Hepatocyte (in vitro differentiated cells): ENCODE data around the gene ENO2. TPM values are rescaled to one million over a fixed set of nuclear protein-coding genes. Genes with fewer than 3 reads are reported as not detected.

Experiments used
- DNase-seq: peaks from one replicate; pipeline ENCODE4 v3.0.0-alpha.2; 2016; ENCODE audit warnings: low spot score
- H2AFZ ChIP-seq: fragments of 200-600 bp; sonication (generic); 2 replicates; pipeline ENCODE4 v1.6.0; 2016; ENCODE audit warnings: antibody characterized with exemption, mild to moderate bottlenecking
- H3K27ac ChIP-seq: fragments of 200-600 bp; sonication (generic); 2 replicates; pipeline ENCODE4 v1.5.1; 2016; ENCODE audit warnings: mild to moderate bottlenecking
- H3K27me3 ChIP-seq: fragments of 200-600 bp; sonication (generic); 2 replicates; pipeline ENCODE4 v1.6.1; 2016
- H3K36me3 ChIP-seq: fragments of 200-600 bp; sonication (generic); replicated peaks from 2 replicates; pipeline ENCODE4 v1.5.1; 2016; ENCODE audit warnings: low read depth; ENCODE audit not compliant: insufficient read depth
- H3K4me1 ChIP-seq: fragments of 200-600 bp; sonication (generic); 2 replicates; pipeline ENCODE4 v1.5.1; 2016; ENCODE audit warnings: mild to moderate bottlenecking, moderate library complexity; ENCODE audit not compliant: insufficient read depth
- H3K4me2 ChIP-seq: fragments of 200-600 bp; sonication (generic); 2 replicates; pipeline ENCODE4 v1.6.0; 2016
- H3K4me3 ChIP-seq: fragments of 200-600 bp; sonication (generic); 2 replicates; pipeline ENCODE4 v1.5.1; 2016; ENCODE audit warnings: mild to moderate bottlenecking
- H3K79me2 ChIP-seq: fragments of 200-600 bp; sonication (generic); 2 replicates; pipeline ENCODE4 v1.6.0; 2017; ENCODE audit warnings: mild to moderate bottlenecking
- H3K9me2 ChIP-seq: fragments of 200-600 bp; sonication (generic); replicated peaks from 2 replicates; pipeline ENCODE4 v1.6.0; 2017; ENCODE audit warnings: mild to moderate bottlenecking; ENCODE audit not compliant: insufficient read depth
- H3K9me3 ChIP-seq: fragments of 200-600 bp; sonication (generic); 2 replicates; pipeline ENCODE4 v1.5.1; 2016; ENCODE audit warnings: low read depth, mild to moderate bottlenecking
- H4K20me1 ChIP-seq: fragments of 200-600 bp; sonication (generic); 2 replicates; pipeline ENCODE4 v1.6.0; 2016; ENCODE audit warnings: mild to moderate bottlenecking; ENCODE audit not compliant: insufficient read depth, poor library complexity, severe bottlenecking
- CTCF ChIP-seq: fragments of 200-600 bp; sonication (generic); IDR thresholded peaks from 2 replicates; pipeline ENCODE4 v1.5.1; 2016; ENCODE audit warnings: antibody characterized with exemption, mild to moderate bottlenecking; ENCODE audit not compliant: poor library complexity
- EZH2 ChIP-seq: fragments of 200-600 bp; sonication (generic); IDR thresholded peaks from 2 replicates; pipeline ENCODE4 v1.6.1; 2016; ENCODE audit warnings: antibody characterized with exemption, mild to moderate bottlenecking, borderline replicate concordance
- EZH2phosphoT487 ChIP-seq: fragments of 200-600 bp; sonication (generic); IDR thresholded peaks from one replicate; pipeline ENCODE4 v1.6.1; 2018; ENCODE audit warnings: antibody characterized with exemption, mild to moderate bottlenecking, low read depth, moderate library complexity; ENCODE audit not compliant: unreplicated experiment, severe bottlenecking
- WGBS: methylation state at CpG from one replicate; pipeline ENCODE4 v1.1.6; 2016; ENCODE audit warnings: low lambda C conversion rate; ENCODE audit errors: missing lambda C conversion rate; 5-methylcytosine and 5-hydroxymethylcytosine counted together
- polyA plus RNA-seq: library from polyadenylated mRNA; unstranded; fragments of >200 nt; fragmentation: Nextera tagmentation; extraction: Ambion mirVana; gene quantifications from 2 replicates; pipeline ENCODE4 v1.2.1, GENCODE V29; 2016
- total RNA-seq: library from RNA; depleted of rRNA; stranded (reverse); fragments of >200 nt; gene quantifications from 2 replicates; pipeline ENCODE4 v1.2.3, GENCODE V29; 2014

Gene ENO2
- total and polyA plus RNA-seq, 2 experiments from 2014 or later: 11.8 to 14.2 TPM

- Histone ChIP-seq H3K4me3 (no peak overlapping the region), H2AFZ (no peak overlapping the region), H4K20me1 (no peaks in the 10 kb centered on the region), H3K4me2 (no peak overlapping the region), H3K9me2 (no peaks in the 10 kb centered on the region), H3K9me3 (no peaks in the 10 kb centered on the region), H3K4me1 (peaks cover 10% of the 10 kb centered on the region), H3K79me2 (peaks cover 18% of the 10 kb centered on the region), H3K36me3 (no peaks in the 10 kb centered on the region), H3K27ac (no peak overlapping the region), H3K27me3 (no peaks in the 10 kb centered on the region)
- TF ChIP-seq EZH2 (no peak), CTCF (no peak), EZH2phosphoT487 (no peak)
- WGBS: 94% methylated on average over 25 of the region's 26 CpGs
- no peak for DNase-seq
Measured at GRCh38 chr12:6959805-6960592, 45.6 kb downstream of the ENO2 start.

GRCh38 chr12:6960593-6961277 lies 46.4 kb downstream of the ENO2 start:
- Histone ChIP-seq H3K4me3 (no peak overlapping the region), H3K36me3 (no peaks in the 10 kb centered on the region), H3K27me3 (no peaks in the 10 kb centered on the region), H3K4me1 (peaks cover 15% of the 10 kb centered on the region), H3K9me3 (no peaks in the 10 kb centered on the region), H3K9me2 (no peaks in the 10 kb centered on the region), H3K27ac (peak overlapping the region; percentile 100), H2AFZ (no peak overlapping the region), H3K4me2 (peak overlapping the region; percentile 84), H3K79me2 (peaks cover 18% of the 10 kb centered on the region), H4K20me1 (no peaks in the 10 kb centered on the region)
- DNase-seq: no peak
- 91% methylated on average over 13 of the region's 13 CpGs for WGBS
- TF ChIP-seq EZH2 (no peak), CTCF (peak; percentile 9)

GRCh38 chr12:6961278-6961694 lies 46.9 kb downstream of the ENO2 start:
- peaks cover 22% of the 10 kb centered on the region for H3K79me2 ChIP-seq
- H3K36me3 ChIP-seq: no peaks in the 10 kb centered on the region
- peak; percentile 43 for DNase-seq
- 64% methylated on average over 24 of the region's 24 CpGs for WGBS
- no peaks in the 10 kb centered on the region for H3K9me2 ChIP-seq
- no peaks in the 10 kb centered on the region for H3K9me3 ChIP-seq
- no peaks in the 10 kb centered on the region for H3K27me3 ChIP-seq
- peaks cover 17% of the 10 kb centered on the region for H3K4me1 ChIP-seq
- H3K4me3 ChIP-seq: no peak overlapping the region
- TF ChIP-seq EZH2phosphoT487: no peak
- no peak for TF ChIP-seq CTCF
- no peak for TF ChIP-seq EZH2
- peaks cover 4% of the 10 kb centered on the region for H4K20me1 ChIP-seq
- H3K4me2 ChIP-seq: peak overlapping the region; percentile 84
- H2AFZ ChIP-seq: peak overlapping the region; percentile 4
- H3K27ac ChIP-seq: peak overlapping the region; percentile 100
